ENCODE data around the gene GRM8. TPM values are rescaled to one million over a fixed set of nuclear protein-coding genes. Genes with fewer than 3 reads are reported as not detected.

Gene GRM8
- total RNA-seq, 1 donor from 2014 or later = 0.51 TPM

DNA sequence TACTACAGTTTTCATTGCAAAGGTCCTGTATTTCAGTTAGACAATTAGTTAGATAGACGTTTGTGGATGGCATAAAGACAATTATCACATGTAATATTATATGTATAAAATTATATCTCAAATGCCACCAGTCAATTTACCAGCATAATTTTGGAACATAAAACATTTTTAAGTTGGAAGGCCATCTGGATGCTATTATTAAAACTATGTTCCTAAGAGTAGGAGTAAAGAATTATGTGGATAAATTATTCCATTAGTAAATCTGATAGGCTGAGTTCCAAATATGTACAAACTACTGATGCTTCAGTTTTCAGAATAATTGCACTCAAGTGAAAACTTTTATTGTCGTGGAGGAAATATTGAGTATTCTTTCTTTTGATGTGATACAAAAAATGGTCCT is 790.3 kb downstream of the GRM8 start:
- no peak for DNase-seq (ENCODE audit: extremely low spot score, unreplicated experiment)
- TF ChIP-seq, protein P1, sequence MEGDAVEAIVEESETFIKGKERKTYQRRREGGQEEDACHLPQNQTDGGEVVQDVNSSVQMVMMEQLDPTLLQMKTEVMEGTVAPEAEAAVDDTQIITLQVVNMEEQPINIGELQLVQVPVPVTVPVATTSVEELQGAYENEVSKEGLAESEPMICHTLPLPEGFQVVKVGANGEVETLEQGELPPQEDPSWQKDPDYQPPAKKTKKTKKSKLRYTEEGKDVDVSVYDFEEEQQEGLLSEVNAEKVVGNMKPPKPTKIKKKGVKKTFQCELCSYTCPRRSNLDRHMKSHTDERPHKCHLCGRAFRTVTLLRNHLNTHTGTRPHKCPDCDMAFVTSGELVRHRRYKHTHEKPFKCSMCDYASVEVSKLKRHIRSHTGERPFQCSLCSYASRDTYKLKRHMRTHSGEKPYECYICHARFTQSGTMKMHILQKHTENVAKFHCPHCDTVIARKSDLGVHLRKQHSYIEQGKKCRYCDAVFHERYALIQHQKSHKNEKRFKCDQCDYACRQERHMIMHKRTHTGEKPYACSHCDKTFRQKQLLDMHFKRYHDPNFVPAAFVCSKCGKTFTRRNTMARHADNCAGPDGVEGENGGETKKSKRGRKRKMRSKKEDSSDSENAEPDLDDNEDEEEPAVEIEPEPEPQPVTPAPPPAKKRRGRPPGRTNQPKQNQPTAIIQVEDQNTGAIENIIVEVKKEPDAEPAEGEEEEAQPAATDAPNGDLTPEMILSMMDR (IDR thresholded peaks at IDR 0.05) = no peak
- no peak overlapping the region for H3K4me3 Mint-ChIP-seq (ENCODE audit: unreplicated experiment)
- no peaks in the 10 kb centered on the region for H3K9me3 Mint-ChIP-seq (ENCODE audit: unreplicated experiment)
- no peaks in the 10 kb centered on the region for H3K4me1 Mint-ChIP-seq (ENCODE audit: unreplicated experiment)
- no peak overlapping the region for H3K27ac Mint-ChIP-seq (ENCODE audit: unreplicated experiment)
- H3K36me3 Mint-ChIP-seq (ENCODE audit: unreplicated experiment) = no peaks in the 10 kb centered on the region
- H3K27me3 Mint-ChIP-seq (ENCODE audit: unreplicated experiment) = peaks cover 4% of the 10 kb centered on the region

DNA sequence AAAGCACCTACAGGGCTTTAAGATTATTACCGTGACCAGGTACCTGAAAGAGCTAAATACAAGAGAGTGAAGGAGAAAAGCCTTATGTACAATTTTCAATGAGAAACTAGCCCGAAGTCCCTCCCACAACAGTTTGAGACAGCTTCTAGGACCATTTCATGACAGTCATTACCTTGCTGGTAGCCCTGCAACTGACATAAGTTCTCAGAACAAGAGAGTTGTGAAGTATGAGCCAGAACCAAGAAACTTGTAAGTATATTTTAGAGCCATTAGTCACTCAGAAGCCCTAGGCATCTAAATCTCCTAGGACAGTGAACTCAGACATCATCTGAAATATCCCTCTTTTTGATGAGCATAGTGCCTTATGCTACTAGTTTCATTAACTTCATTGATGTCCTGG is 792.1 kb downstream of the GRM8 start:
- no peaks in the 10 kb centered on the region for H3K9me3 Mint-ChIP-seq (ENCODE audit: unreplicated experiment)
- peaks cover 5% of the 10 kb centered on the region for H3K27me3 Mint-ChIP-seq (ENCODE audit: unreplicated experiment)
- no peaks in the 10 kb centered on the region for H3K36me3 Mint-ChIP-seq (ENCODE audit: unreplicated experiment)
- TF ChIP-seq, protein P1 (IDR thresholded peaks at IDR 0.05) = no peak
- no peaks in the 10 kb centered on the region for H3K4me1 Mint-ChIP-seq (ENCODE audit: unreplicated experiment)
- H3K4me3 Mint-ChIP-seq (ENCODE audit: unreplicated experiment) = no peak overlapping the region
- H3K27ac Mint-ChIP-seq (ENCODE audit: unreplicated experiment) = no peak overlapping the region
- no peak for DNase-seq (ENCODE audit: extremely low spot score, unreplicated experiment)

DNA sequence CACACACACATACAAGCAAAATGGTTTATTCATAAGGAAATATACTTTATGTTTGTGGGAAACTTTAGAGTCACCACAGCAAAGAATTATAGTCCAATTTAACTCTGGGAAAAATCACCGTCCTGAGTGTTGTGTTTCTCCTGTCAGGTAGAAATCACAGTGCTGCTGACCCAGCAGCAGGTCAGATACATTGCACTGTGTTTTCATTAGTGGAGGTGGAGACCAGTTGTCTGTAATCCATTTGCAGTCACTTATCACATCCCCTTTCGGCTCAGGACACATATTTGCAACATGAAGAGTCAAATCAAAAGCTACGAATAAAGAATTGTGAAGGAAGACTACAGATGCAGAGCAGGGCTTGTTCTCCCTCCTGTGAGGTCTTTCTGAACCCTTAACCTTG is 799.6 kb downstream of the GRM8 start:
- no peak overlapping the region for H3K27ac Mint-ChIP-seq (ENCODE audit: unreplicated experiment)
- no peaks in the 10 kb centered on the region for H3K4me1 Mint-ChIP-seq (ENCODE audit: unreplicated experiment)
- no peaks in the 10 kb centered on the region for H3K9me3 Mint-ChIP-seq (ENCODE audit: unreplicated experiment)
- no peak for DNase-seq (ENCODE audit: extremely low spot score, unreplicated experiment)
- no peak overlapping the region for H3K4me3 Mint-ChIP-seq (ENCODE audit: unreplicated experiment)
- H3K27me3 Mint-ChIP-seq (ENCODE audit: unreplicated experiment) = peaks cover 3% of the 10 kb centered on the region
- TF ChIP-seq, protein P1 (IDR thresholded peaks at IDR 0.05) = no peak
- no peaks in the 10 kb centered on the region for H3K36me3 Mint-ChIP-seq (ENCODE audit: unreplicated experiment)

DNA sequence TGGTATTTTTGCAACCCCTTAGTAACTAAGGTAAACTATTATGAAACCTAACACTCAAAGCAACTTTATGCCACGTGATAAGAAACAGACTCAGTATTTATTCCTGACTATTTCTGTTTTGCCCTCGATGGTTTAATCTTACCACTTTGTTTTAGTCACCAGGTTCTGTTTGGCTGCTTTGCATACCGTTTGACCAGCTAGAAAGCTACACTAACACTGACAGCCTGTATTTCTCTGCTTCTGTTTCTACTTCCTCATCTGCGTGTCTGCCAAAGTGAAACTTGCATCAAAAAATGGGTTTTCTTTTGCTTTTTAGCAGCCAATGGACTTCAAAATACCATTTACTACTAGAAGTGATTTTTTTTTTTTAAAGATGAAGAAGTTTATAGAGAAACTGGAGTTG is 802.5 kb downstream of the GRM8 start:
- no peaks in the 10 kb centered on the region for H3K9me3 Mint-ChIP-seq (ENCODE audit: unreplicated experiment)
- H3K27ac Mint-ChIP-seq (ENCODE audit: unreplicated experiment) = no peak overlapping the region
- TF ChIP-seq, protein P1 (IDR thresholded peaks at IDR 0.05) = no peak

DNA sequence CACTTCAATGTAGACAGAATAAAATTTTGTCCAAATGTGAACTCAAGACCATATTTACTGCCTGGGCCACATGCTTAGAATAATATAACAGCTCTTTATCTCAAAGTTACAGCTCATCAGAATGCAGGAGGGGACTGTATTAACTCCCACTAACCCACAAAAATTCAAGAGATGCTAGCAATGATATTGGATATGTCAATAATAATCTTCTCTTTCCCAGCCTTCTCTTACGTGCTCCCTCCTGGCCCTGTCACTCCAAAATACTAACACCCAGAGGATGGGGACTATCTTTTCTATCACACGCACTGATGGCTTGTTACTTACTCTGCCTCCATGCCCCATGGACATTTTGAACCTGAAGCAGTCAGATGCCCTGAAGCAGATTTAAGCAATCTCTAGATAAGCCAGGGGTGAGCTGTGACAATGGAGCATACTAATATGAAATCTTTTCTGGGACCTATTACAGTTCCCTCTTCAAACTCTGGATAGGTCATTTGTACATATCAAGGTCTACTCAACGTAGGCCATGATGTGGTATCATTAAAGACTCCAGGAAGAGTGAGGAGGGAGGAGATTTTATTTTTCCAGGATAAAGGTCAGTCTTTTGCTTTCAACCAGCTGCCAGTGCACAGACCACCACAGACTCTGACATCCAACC is 803.0 kb downstream of the GRM8 start:
- DNase-seq (ENCODE audit: extremely low spot score, unreplicated experiment) = no peak
- Mint-ChIP-seq H3K4me1 (ENCODE audit: unreplicated experiment) (no peaks in the 10 kb centered on the region), H3K4me3 (ENCODE audit: unreplicated experiment) (no peak overlapping the region), H3K36me3 (ENCODE audit: unreplicated experiment) (no peaks in the 10 kb centered on the region), H3K27ac (ENCODE audit: unreplicated experiment) (no peak overlapping the region), H3K9me3 (ENCODE audit: unreplicated experiment) (no peaks in the 10 kb centered on the region), H3K27me3 (ENCODE audit: unreplicated experiment) (no peaks in the 10 kb centered on the region)
- TF ChIP-seq, protein P1 (IDR thresholded peaks at IDR 0.05) = no peak

More for the DNA sequence above, 802.5 kb downstream of the GRM8 start:
- H3K36me3 Mint-ChIP-seq (ENCODE audit: unreplicated experiment) = no peaks in the 10 kb centered on the region
- H3K4me1 Mint-ChIP-seq (ENCODE audit: unreplicated experiment) = no peaks in the 10 kb centered on the region
- H3K4me3 Mint-ChIP-seq (ENCODE audit: unreplicated experiment) = no peak overlapping the region
- no peaks in the 10 kb centered on the region for H3K27me3 Mint-ChIP-seq (ENCODE audit: unreplicated experiment)
- DNase-seq (ENCODE audit: extremely low spot score, unreplicated experiment) = no peak
